IPS-18a (cell line): ENCODE results near the gene NR3C2.

Experiments used
- H3K27ac ChIP-seq: one replicate; pipeline ENCODE4 v1.5.1; 2013; ENCODE audit warnings: low read length
- H3K27me3 ChIP-seq: one replicate; pipeline ENCODE4 v1.6.1; 2013; ENCODE audit warnings: mild to moderate bottlenecking, low read length; ENCODE audit not compliant: control insufficient read depth, insufficient read depth
- H3K36me3 ChIP-seq: one replicate; pipeline ENCODE4 v1.6.1; 2013; ENCODE audit warnings: low read depth, low read length; ENCODE audit not compliant: control insufficient read depth
- H3K4me1 ChIP-seq: one replicate; pipeline ENCODE4 v1.6.1; 2013; ENCODE audit warnings: low read depth, low read length; ENCODE audit not compliant: control insufficient read depth
- H3K4me3 ChIP-seq: one replicate; pipeline ENCODE4 v1.5.1; 2013; ENCODE audit warnings: low read length
- H3K9ac ChIP-seq: one replicate; pipeline ENCODE4 v1.6.1; 2013; ENCODE audit warnings: mild to moderate bottlenecking, low read length, moderate library complexity
- H3K9me3 ChIP-seq: one replicate; pipeline ENCODE4 v1.6.1; 2013; ENCODE audit warnings: low read depth, low read length; ENCODE audit not compliant: control insufficient read depth

The NR3C2 gene

GRCh38 chr4:148441986-148442831 lies at the start of gene NR3C2:
TSS of gene NR3C2 (minus strand) at chr4:148442414.
- Histone ChIP-seq H3K9me3 (no peaks in the 10 kb centered on the region), H3K36me3 (no peaks in the 10 kb centered on the region), H3K4me3 (peak within 1 kb of the TSS; percentile 90), H3K27me3 (peaks cover 66% of the 10 kb centered on the region), H3K27ac (no peak within 1 kb of the TSS), H3K9ac (peak within 1 kb of the TSS; percentile 48), H3K4me1 (peaks cover 28% of the 10 kb centered on the region)

DNA sequence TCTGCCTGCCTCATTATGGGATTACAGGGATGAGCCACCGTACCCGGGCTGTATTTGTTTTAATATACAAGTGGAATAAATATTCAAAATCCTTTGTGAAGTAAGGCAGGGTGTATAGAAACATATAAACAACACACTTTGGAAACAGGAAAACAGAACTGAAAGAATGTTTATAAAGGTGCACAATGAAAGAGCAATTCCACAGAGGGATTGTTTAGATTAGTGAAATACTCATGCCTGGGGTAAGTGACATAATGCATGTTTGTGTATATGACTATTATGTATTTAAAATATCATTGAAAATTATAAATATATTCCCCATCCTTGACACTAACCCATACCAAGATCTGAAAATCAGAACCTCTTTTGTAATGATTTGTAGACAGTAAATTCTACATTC lies 45.0 kb upstream of the NR3C2 start:
- H3K36me3 ChIP-seq: no peaks in the 10 kb centered on the region
- no peaks in the 10 kb centered on the region for H3K4me1 ChIP-seq
- H3K9me3 ChIP-seq: no peaks in the 10 kb centered on the region
- no peak overlapping the region for H3K27ac ChIP-seq
- no peak overlapping the region for H3K9ac ChIP-seq
- H3K27me3 ChIP-seq: no peaks in the 10 kb centered on the region
- H3K4me3 ChIP-seq: no peak overlapping the region

DNA sequence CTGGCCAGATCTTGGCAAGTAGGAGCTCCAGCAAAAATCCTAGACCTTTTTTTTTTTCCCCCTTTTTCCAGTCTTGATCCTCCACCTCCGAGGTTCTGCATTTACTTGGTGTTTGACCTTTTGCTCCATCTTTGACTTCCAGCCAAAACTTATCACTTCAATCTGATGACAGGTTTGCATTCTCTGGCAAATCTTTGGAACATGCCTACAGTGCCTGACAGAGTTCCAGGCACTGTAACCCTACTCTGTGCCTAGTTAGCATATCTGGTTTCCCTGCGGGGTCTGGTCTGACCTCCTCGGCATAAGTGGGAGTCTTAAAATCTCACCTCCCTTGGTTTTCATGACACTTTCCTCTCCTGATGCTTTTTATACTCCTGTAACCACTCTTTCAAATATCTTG lies 39.4 kb upstream of the NR3C2 start:
- Histone ChIP-seq H3K27ac (no peak overlapping the region), H3K4me1 (no peaks in the 10 kb centered on the region), H3K27me3 (no peaks in the 10 kb centered on the region), H3K4me3 (no peak overlapping the region), H3K9ac (no peak overlapping the region), H3K36me3 (no peaks in the 10 kb centered on the region), H3K9me3 (no peaks in the 10 kb centered on the region)

- Histone ChIP-seq H3K4me3 (no peak overlapping the region), H3K9me3 (no peaks in the 10 kb centered on the region), H3K36me3 (no peaks in the 10 kb centered on the region), H3K27me3 (no peaks in the 10 kb centered on the region), H3K9ac (no peak overlapping the region), H3K27ac (no peak overlapping the region), H3K4me1 (no peaks in the 10 kb centered on the region)
Measured at GRCh38 chr4:148477276-148477675, 35.1 kb upstream of the NR3C2 start.

GRCh38 chr4:148469938-148470337 lies 27.7 kb upstream of the NR3C2 start:
- Histone ChIP-seq H3K4me3 (no peak overlapping the region), H3K27me3 (no peaks in the 10 kb centered on the region), H3K9me3 (no peaks in the 10 kb centered on the region), H3K27ac (no peak overlapping the region), H3K36me3 (no peaks in the 10 kb centered on the region), H3K9ac (no peak overlapping the region), H3K4me1 (no peaks in the 10 kb centered on the region)

DNA sequence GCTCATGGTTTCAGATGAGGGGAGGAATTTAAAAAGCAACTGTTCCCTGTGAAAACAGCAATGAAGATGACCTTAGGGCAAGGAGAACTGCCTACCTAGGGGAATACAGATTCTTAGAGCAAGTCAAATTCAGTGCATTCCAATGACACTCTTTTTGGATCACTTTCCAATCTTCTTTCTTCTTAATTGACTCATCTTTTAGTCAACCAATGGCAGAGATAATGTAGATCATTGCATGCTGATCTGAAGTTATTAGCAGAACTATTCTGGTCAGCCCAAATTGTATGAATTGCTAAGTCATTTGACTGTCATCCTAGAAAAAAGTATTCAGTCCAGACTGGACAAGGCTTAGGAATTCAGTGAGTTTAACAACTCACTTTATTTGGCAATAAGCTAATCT lies 12.6 kb upstream of the NR3C2 start:
- no peaks in the 10 kb centered on the region for H3K27me3 ChIP-seq
- no peak overlapping the region for H3K27ac ChIP-seq
- H3K4me3 ChIP-seq: no peak overlapping the region
- H3K9ac ChIP-seq: no peak overlapping the region
- H3K4me1 ChIP-seq: no peaks in the 10 kb centered on the region
- no peaks in the 10 kb centered on the region for H3K9me3 ChIP-seq
- H3K36me3 ChIP-seq: no peaks in the 10 kb centered on the region

GRCh38 chr4:148453833-148454232 lies 11.6 kb upstream of the NR3C2 start:
- no peaks in the 10 kb centered on the region for H3K9me3 ChIP-seq

GRCh38 chr4:148452970-148453369 lies 10.8 kb upstream of the NR3C2 start:
- Histone ChIP-seq H3K9me3 (no peaks in the 10 kb centered on the region), H3K27me3 (no peaks in the 10 kb centered on the region), H3K27ac (no peak overlapping the region), H3K9ac (no peak overlapping the region), H3K4me3 (no peak overlapping the region), H3K4me1 (no peaks in the 10 kb centered on the region), H3K36me3 (no peaks in the 10 kb centered on the region)

More at GRCh38 chr4:148453833-148454232, 11.6 kb upstream of the NR3C2 start:
- H3K36me3 ChIP-seq: no peaks in the 10 kb centered on the region
- no peak overlapping the region for H3K27ac ChIP-seq
- no peak overlapping the region for H3K4me3 ChIP-seq
- no peaks in the 10 kb centered on the region for H3K27me3 ChIP-seq
- no peaks in the 10 kb centered on the region for H3K4me1 ChIP-seq
- H3K9ac ChIP-seq: no peak overlapping the region

DNA sequence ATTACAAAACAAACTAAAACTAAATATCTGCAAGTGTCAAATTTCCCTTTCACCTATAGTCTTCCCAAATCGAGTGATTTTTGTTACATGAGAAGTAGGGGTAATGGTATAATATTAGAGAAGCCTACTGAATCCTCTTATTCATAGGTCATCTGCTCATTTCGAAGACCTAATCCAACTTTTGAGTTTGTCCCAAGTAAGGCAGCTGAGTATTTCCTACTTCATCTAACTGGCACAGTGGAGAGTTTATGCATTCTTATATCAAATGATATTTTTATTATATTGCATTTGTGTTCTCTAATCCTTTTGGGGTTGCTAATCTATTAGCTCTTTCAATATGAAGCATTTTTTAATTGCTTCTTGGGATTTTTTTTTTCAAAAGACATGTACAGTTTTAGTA lies 7.7 kb upstream of the NR3C2 start:
- Histone ChIP-seq H3K4me1 (peaks cover 3% of the 10 kb centered on the region), H3K9ac (no peak overlapping the region), H3K9me3 (no peaks in the 10 kb centered on the region), H3K36me3 (no peaks in the 10 kb centered on the region), H3K4me3 (no peak overlapping the region), H3K27me3 (peaks cover 22% of the 10 kb centered on the region), H3K27ac (no peak overlapping the region)

GRCh38 chr4:148448141-148448540 lies 5.9 kb upstream of the NR3C2 start:
- peaks cover 37% of the 10 kb centered on the region for H3K27me3 ChIP-seq
- H3K36me3 ChIP-seq: no peaks in the 10 kb centered on the region
- no peak overlapping the region for H3K27ac ChIP-seq
- no peak overlapping the region for H3K4me3 ChIP-seq
- no peak overlapping the region for H3K9ac ChIP-seq
- no peaks in the 10 kb centered on the region for H3K9me3 ChIP-seq
- peaks cover 5% of the 10 kb centered on the region for H3K4me1 ChIP-seq

GRCh38 chr4:148447681-148448080 lies 5.5 kb upstream of the NR3C2 start:
- H3K27me3 ChIP-seq: peaks cover 42% of the 10 kb centered on the region
- no peak overlapping the region for H3K4me3 ChIP-seq
- H3K36me3 ChIP-seq: no peaks in the 10 kb centered on the region
- H3K4me1 ChIP-seq: peaks cover 7% of the 10 kb centered on the region
- H3K27ac ChIP-seq: no peak overlapping the region
- H3K9me3 ChIP-seq: no peaks in the 10 kb centered on the region
- no peak overlapping the region for H3K9ac ChIP-seq

- H3K27me3 ChIP-seq: peaks cover 53% of the 10 kb centered on the region
- H3K36me3 ChIP-seq: no peaks in the 10 kb centered on the region
- H3K27ac ChIP-seq: no peak overlapping the region
- peaks cover 10% of the 10 kb centered on the region for H3K4me1 ChIP-seq
- H3K9me3 ChIP-seq: no peaks in the 10 kb centered on the region
- H3K4me3 ChIP-seq: peak overlapping the region; percentile 90
- no peak overlapping the region for H3K9ac ChIP-seq
Measured at GRCh38 chr4:148445860-148446330, 3.7 kb upstream of the NR3C2 start.
